HL-60/S4 treated with retinoic acid at 250 ng/mL for 4 days and 3 days (cell line): ENCODE measurements around the gene CHIC2.
"Not testable (repeated sequence)": the region's sequence is repeated elsewhere in the genome, so short reads cannot be mapped to it uniquely, and the experiment has no call there.

ENCODE experiments used
- in situ Hi-C: fragments of 300-500 bp; cut with MboI; formaldehyde crosslinking; loops from 2 replicates; pipeline ENCODE4 v1.7.0; 2022; ENCODE audit warnings: low sequenced_read_pairs

The CHIC2 gene

DNA sequence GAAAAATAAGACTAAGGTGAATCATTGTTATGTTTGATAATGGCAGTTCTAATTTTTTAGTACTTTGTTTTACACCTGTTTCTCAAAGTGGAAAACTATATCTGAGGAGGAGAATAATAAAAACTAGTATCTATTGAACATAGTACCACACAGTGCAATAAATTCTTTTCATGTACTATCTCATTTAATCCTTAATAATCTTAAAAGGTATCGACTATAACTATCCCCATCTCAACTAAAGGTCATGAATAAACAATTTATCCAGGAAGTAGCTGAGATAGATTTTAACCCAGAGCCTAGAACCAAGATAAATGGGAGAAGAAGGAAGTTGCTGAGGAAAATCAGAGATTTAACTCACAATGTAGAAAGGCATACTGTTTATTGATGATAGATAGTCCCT lies 2.5 kb downstream of the CHIC2 start:
- in situ Hi-C loops: no loop called here

DNA sequence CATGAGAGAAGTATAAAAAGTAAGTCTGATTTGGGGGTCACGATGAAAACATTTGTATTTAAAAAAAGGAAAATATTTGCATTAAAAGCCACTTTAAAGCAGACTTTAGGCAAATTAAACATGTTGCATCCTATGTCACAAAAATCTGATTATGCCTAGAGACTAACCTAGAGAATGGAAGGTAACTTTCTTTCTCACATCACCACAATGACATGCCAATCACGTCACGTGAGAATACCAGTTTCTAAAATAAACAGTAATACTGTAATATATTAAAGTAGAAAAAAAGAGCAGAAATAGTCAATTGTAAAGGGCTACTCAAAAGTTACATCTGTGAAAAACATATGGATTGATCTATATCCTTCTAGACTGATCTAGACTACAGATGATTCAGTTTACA lies 3.3 kb downstream of the CHIC2 start:
- in situ Hi-C loops: no loop called here

DNA sequence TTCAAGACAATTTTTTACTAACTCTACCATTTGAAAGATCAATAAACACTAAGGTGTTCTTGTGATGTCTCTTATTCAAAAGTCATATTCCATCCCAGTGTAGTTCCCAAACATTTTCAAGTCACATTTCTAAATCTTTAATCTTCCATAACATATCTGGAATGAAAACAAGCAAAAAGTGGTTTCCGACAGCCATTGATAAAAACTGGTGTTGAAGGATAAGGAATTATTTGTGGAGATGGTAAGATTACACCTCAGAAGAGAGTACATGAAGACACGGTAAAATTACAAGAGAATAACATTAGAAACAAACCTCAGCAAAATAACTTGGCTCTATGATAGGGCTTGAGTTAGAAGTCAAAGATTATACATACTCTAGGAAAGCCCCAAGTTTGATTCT lies 4.3 kb downstream of the CHIC2 start:
- in situ Hi-C loops: no loop called here

DNA sequence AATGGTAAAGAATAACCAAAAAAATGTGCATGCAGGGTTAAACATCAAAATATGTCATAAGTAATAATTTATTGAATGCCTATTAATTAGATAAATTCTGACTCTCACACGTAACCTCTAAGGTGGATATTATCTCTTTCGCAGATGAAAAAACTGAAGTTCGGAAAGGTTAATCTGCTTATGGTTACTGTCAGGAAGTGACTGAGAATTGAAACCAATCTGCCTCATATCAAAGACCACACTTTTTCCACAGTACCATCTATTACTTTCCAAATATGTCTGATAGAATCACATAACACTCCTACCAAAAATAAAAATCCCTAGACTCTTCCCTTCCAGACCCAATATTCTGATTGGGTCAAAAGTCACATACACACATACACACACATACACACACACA lies 6.2 kb downstream of the CHIC2 start:
- in situ Hi-C loops: no loop called here

DNA sequence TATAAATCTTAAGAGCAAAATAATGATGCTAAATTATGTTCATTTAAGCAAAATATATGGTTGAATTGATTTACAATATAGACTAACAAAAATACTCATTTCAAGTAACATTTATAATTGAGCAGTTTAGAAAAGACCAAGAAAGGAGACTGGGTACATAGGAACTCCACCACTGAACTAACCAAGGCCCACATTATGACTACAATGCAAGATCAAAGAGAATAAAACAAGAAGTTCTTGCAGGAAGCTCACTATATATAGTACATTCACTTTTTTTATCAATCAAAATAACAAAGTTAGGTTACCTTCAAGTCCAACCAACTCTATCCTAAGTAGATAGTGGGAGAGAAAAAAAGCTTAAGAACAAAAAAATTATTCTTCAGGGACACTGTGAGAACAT lies 8.0 kb downstream of the CHIC2 start:
- in situ Hi-C loops: no loop called here

DNA sequence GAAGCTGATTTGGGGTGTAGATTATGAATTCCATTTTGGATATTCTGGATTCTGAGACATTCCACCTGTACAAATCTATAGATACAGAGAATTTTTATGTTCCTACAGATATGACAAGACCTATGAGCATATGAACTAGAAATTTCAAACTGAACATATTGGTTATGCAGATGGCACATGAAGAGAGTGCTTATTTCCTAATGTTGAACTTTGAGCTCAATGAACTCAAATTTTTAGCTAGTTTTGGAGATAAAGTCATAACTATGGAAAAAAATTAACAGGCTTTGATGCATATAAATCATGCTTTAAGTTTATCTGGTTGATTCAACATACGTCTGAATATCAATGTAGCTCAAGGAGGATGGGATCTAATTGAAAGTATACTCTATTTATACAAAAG lies 8.9 kb downstream of the CHIC2 start:
- in situ Hi-C loops: no loop called here

DNA sequence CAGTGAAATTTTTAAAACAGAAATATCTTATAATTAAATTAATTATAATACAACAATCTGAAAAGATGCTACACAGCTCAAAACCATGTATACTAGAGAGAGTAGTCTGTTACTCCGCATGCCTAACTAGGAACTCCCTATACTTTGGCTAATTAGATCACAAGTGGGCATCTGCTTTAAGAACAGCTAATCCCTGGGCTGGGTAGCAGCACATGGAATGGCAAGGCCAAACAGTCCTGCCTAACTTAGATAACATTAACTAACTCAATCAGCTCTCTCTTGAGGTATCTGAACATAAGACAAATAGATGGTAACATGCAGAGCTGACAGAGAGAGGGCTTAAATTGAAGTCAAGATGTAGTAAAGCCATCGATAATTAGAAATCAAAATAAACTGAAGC lies 9.9 kb downstream of the CHIC2 start:
- in situ Hi-C loops: no loop called here

DNA sequence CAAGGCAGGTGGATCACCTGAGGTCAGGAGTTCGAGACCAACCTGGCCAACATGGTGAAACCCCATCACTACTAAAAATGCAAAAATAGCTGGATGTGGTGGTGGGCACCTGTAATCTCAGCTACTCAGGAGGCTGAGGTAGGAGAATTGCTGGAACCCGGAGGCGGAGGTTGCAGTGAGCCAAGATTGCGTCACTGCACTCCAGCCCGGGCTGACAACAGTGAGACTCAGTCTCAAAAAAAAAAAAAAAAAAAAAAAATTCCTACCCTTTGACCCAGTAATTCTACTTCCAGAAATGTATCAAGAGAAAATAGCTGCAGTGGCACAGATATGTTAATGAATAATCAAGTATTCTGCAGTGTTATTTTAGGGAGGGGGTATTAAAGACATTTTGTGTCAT lies 11.1 kb downstream of the CHIC2 start:
- in situ Hi-C loops: not testable (repeated sequence)

DNA sequence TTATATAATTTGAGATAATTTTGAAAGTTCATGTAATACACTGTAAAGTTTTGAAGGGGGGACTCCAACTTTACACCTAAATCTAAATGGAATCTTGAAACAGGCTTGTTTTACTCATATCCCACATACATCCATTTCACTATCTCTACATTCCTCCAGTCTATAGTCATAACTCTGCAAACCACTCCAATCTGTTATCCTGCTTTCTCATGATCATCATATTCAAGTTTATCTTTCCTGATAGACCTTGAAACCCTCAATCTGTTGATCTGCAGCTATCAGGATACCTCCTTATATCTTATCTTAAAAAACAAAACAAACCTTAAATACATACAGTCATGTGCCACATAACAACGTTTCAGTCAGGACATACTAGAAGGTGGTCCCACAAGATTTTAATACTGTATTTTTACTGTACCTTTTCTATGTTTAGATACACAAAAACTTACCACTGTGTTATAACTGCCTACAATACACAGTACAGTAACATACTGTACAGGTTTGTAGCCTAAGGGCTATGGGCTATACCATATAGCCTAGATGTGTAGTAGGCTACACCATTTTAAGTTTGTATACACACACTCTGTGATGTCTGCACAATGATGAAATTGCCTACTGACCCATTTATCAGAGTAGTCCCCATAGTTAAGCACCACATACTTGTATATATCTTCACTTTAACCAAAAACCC lies 14.0 kb downstream of the CHIC2 start:
- in situ Hi-C loops: no loop called here

DNA sequence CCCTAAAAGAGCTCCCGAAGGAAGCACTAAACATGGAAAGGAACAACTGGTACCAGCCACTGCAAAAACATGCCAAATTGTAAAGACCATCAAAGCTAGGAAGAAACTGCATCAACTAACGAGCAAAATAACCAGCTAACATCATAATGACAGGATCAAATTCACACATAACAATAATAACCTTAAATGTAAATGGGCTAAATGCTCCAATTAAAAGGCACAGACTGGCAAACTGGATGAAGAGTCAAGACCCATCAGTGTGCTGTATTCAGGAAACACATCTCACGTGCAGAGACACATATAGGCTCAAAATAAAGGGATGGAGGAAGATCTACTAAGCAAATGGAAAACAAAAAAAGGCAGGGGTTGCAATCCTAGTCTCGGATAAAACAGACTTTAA lies 20.8 kb downstream of the CHIC2 start:
- in situ Hi-C loops: not testable (repeated sequence)

DNA sequence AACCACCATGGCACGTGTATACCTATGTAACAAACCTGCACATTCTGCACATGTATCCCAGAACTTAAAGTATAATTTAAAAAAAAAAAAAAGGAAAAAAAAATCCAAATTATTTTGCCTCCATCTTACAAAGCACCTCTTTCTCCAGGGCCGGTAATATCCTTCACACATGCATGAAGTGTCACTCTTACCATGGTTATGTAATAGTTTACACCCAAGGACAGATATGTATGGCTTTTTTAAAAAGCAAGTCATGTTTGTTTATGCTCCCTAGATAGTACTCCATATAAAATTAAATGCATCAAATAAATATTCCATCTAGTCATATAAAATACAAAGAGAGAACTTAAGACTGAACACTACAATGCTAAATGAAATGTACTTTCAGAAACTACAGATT lies 22.5 kb downstream of the CHIC2 start:
- in situ Hi-C loops: no loop called here

DNA sequence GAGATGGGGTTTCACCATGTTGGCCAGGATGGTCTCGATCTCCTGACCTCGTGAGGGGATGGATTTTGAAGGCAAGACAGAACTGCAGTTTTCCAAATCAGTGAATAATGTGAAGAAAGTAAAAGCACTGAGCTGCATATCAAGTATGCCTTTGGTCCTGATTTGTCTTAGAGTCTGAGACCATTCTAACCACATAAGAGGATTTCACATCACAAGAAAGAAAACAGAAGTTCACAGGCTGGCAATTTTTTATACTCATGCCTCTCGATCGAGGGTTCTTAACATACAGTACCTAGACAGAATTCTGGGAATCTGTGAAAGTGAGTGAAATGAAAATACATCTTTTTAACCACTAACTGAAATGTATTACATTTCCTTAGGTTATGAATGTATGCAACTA lies 23.3 kb downstream of the CHIC2 start:
- in situ Hi-C loops: no loop called here

DNA sequence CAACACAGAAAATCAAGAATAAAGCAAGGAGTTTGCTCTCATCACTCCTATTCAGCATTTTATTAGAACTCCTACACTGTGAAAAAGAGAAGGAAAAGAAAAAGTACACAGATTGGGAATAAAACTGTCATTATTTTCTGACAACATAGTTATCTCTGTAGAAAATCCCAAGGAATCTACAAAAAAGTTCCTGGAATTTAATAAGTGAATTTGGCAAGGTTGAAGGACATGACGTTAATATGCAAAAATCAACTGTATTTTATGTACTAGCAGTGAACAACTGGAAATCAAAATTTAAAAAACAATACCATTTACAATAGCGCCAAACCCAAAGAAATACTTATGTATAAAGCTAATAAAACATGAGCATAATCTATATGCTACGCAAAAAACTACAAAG lies 26.3 kb downstream of the CHIC2 start:
- in situ Hi-C loops: no loop called here

DNA sequence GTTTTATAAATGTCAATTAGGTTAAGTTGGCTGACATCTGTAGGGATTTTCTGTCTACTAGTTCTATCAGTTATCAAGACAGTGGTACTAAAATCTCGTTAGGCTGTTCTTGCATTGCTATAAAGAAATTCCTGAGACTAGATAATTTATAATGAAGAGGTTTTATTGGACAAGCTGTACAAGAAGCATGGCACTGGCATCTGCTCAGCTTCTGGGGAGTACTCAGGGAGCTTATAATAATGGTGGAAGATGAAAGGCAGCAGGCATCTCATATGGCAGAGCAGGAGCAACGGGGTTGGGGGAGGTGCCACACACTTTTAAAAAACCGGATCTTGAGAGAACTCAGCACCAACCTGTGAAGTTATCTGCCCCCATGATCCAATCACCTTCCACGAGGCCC lies 28.2 kb downstream of the CHIC2 start:
- in situ Hi-C loops: no loop called here

DNA sequence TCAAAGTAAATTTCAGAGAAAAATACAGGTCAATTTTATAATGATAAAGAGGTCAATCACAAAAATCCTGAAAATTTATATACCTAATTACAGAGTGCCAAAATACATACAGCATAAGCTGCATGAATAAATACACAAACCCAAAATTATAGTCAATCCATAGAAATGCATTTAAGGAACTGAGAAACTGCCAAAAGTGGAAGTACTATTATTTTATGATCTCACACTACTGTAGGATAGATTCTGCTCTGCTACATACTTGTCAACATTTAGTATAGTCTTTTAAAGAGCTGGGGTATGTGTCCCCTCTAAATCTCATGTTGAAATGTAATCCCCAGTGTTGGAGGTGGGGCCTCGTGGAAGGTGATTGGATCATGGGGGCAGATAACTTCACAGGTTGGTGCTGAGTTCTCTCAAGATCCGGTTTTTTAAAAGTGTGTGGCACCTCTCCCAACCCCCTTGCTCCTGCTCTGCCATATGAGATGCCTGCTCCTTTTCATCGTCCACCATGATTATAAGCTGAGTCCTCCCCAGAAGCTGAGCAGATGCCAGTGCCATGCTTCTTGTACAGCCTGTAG lies 31.8 kb downstream of the CHIC2 start:
- in situ Hi-C loops: no loop called here

DNA sequence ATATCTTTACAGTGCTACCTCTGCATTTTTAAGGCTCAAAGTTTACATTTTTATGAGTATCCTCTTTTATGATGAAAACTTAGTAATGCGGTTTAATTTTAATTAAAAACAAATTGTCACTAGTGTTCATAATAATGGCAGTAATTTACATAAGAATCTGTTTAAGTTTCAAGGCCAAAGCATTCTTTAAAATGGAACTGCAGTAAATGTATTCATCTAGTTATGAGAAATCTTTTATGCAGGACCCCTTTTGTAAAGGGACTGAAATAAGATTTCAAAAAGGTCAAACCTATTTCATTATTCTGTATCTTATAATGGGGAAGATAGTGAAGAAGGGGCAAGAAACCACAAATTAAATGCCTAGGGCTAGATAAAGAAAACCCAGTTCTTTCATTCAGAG lies 37.1 kb downstream of the CHIC2 start:
- in situ Hi-C loops: no loop called here

DNA sequence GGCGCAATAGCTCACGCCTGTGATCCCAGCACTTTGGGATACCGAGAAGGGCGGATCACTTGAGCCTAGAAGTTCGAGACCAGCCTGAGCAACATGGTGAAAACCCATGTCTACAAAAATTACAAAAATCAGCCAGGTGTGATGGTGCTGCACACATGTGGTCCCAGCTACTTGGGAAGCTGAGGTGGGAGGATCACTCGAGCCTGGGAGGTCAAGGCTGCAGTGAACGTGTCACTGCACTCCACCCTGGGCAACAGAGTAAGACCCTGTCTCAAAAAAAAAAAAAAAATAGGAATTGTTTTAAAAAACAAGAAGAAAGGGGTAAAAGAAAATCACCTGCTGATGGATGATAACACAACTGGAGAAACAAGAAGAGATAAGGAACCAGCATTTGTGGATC lies 38.8 kb downstream of the CHIC2 start:
- in situ Hi-C loops: no loop called here

DNA sequence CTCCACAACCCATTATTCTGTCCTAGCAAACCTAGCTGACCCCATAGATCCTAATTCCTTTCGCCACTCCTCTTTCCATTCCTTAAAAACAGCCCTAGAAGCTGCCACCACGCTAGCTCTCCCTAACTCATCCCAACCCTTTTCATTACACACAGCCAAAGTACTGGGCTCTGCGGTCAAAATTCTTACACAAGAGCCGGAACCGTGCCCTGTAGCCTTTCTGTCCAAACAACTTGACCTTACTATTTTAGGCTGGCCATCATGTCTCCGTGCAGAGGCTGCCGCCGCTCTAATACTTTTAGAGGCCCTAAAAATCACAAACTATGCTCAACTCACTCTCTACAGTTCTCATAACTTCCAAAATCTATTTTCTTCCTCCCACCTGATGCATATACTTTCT lies 41.4 kb downstream of the CHIC2 start:
- in situ Hi-C loops: not testable (repeated sequence)

DNA sequence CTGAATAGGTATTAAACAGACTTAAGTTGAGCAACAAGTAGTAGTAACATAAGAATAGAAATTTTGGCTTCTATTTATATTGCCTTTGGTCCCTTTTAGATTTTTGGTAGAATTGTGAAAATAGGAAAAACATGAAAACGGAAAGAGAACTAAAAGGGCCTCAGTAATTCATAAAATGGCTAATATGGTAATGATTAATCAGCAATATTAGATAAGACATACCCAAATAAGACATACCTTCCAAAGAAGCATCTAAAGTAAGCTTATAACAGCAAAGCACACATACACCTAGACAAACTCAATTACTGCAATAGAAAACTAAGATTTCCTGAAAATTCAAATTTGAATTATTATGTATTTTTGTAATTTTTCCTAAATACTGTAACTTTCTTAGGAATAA lies 46.4 kb downstream of the CHIC2 start:
- in situ Hi-C loops: no loop called here

DNA sequence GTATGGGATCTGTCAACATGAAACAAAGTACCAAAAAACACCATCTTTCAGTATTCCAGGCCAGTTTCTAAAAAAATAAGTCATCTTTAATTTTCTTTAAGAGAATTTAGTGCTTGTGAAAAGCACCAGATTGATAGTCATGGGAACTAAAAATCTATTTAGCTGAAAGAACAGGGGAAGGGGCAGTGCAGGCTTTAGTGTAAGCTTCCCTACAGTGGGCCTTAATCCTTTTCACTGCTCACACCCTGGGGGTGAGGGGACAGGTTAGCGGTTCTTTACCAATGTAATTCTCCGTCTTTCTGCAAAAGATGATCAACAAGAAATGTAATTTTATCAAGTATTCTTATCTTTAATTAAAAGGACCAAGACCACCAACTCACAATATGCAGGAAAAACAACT lies 47.1 kb downstream of the CHIC2 start:
- in situ Hi-C loops: no loop called here

DNA sequence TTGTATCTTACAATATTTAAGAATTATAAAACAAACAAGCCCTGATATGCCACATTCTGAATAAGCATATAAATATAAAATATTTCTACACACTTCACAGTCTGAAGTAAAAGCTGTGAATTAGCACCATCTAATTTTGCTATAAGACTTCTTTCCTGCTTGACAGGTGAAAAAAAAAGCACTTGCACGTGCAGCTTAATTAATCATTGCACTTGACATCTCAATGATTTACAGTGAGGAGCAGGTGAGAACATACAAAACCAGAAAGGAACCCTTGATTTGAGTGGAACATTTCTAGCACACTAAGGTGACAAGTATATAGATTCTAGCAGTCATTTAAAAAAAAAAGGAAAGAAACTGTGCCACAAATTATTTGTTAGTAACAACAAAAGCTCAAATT lies 47.9 kb downstream of the CHIC2 start:
- in situ Hi-C loops: no loop called here

DNA sequence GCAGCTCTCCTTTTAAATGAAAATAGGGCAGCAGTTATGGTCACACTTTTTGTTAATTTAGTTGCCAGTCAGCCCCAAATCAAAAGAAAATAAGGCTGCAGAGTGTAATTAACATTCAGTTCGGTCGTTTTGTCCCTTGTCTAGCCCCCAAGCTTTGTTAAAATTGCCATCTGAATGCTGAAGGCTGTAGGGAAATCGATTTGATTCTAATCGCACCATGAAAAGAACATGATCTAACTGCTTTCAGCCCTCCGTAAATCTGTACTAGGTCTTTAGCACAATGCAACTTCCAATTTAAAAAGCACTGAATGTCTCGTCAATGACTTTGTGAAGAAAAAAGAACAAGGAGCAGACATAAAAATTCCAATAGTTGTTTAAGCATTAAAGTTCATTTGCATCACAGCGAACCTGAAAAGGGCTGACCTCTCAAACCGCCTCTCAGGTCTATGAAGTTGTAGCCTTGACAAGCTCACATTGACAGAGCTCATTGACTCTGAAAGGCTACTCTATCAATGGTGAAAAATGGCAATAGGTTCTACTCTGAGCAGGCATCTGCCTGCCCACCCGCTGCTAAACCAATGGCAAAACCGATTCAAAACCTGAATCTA lies 48.9 kb downstream of the CHIC2 start:
- in situ Hi-C loops: no loop called here

DNA sequence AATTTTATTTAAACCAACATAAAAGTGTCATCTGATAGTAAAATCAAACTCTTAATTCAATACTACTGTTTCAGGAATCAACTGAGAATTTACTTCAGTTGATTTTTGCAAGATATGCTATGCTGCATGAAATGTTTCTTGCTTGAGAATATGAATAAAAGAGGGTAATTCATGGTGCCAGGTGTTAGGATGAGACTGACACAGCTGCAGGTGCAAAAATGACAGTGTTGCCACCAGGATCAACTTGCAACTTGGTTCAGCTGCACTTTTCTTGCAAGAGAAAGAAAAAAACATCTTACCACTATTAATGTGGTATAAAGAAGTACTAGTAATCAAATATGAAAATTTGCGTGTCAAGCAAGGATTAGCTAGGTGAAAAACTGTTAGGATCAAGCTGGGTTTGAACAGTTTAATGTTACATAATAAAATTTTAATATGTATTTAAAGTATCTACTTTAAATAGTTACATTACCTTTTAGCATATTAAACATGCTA lies 49.7 kb downstream of the CHIC2 start:
- in situ Hi-C loops: no loop called here
